ENCODE data around the gene PTGS2. TPM values are rescaled to one million over a fixed set of nuclear protein-coding genes. Genes with fewer than 3 reads are reported as not detected.

The PTGS2 gene
- total and polyA plus RNA-seq, 2 of the 8 experiments (the other 6 are each of a cell fraction or from before 2014, with no cell fraction given), result 0.29 to 0.35 TPM

GRCh38 chr1:186636786-186637185 lies 43.4 kb downstream of the PTGS2 start:
- CTCF ChIA-PET (ENCODE audit: partially characterized antibody), result interaction anchor here (0.6 to 2.2 kb wide), 3 partner anchors 20 to 350 kb away, joined by 4 to 7 read pairs (median 4); partner anchors contain the start of gene PTGS2
- peaks cover 0 to 5% (median 0%) of the 10 kb centered on the region in 4 experiments; a peak in 1 of 7 replicates for H3K27me3 ChIP-seq (replicated peaks in 1 of 4; ENCODE audit: control insufficient read depth in 3 of 4, extremely low read depth in 1 of 4, insufficient read depth in 3 of 4, low read length in 3 of 4)
- FAIRE-seq, result no peak

More at GRCh38 chr1:186636786-186637185, 43.4 kb downstream of the PTGS2 start:
- Histone ChIP-seq H3K4me1 (replicated peaks in 1 of 4; ENCODE audit: control insufficient read depth in 3 of 4, insufficient read depth in 4 of 4, low read length in 3 of 4) (peaks cover 2 to 3% (median 2%) of the 10 kb centered on the region in 4 experiments; a peak in 3 of 7 replicates), H3K56ac (replicated peaks; ENCODE audit: insufficient read length, low read depth, low read length) (no peak overlapping the region), H2BK12ac (ENCODE audit: low read depth, low read length) (0 out of 2 replicates have a peak overlapping the region, but pooled peaks have one; percentile 30), H3K14ac (ENCODE audit: insufficient read length) (no peak overlapping the region), H3K27ac (ENCODE audit: low read depth, low read length) (no peak overlapping the region), H4K91ac (replicated peaks; ENCODE audit: insufficient read length, low read length) (no peak overlapping the region), H3K36me3 (ENCODE audit: control insufficient read depth in 2 of 4, insufficient read depth in 4 of 4, low read length in 3 of 4) (no peaks in the 10 kb centered on the region), H3K79me2 (ENCODE audit: control insufficient read depth in 1 of 2, insufficient read depth in 2 of 2, low read length in 2 of 2) (no peaks in the 10 kb centered on the region), H3K9ac (replicated peaks in 1 of 4; ENCODE audit: extremely low read depth in 1 of 4, low read depth in 3 of 4, low read length in 3 of 4) (no peak overlapping the region; a peak in 1 of 7 replicates), H4K20me1 (replicated peaks in 1 of 2; ENCODE audit: control insufficient read depth in 1 of 2, insufficient read depth in 2 of 2, low read length in 2 of 2) (no peaks in the 10 kb centered on the region), H3K9me3 (ENCODE audit: insufficient read depth in 2 of 2, low read depth in 1 of 2, low read length in 1 of 2) (no peaks in the 10 kb centered on the region), H4K8ac (ENCODE audit: extremely low read depth, insufficient read depth, low read length) (no peak overlapping the region), H3K23me2 (ENCODE audit: low read depth, low read length) (no peaks in the 10 kb centered on the region), H2AK5ac (ENCODE audit: low read depth, low read length) (no peak overlapping the region), H2BK20ac (ENCODE audit: low read length) (no peak overlapping the region), H3K4me3 (ENCODE audit: extremely low read depth in 1 of 4, insufficient read depth in 2 of 4, low read depth in 3 of 4, low read length in 4 of 4) (peak overlapping the region; percentile 43 to 61 (median 52); a peak in 5 of 8 replicates), H2AFZ (ENCODE audit: low read length) (peak overlapping the region; percentile 60), H2BK5ac (ENCODE audit: low read depth, low read length) (no peak overlapping the region), H3K79me1 (ENCODE audit: low read depth, low read length) (no peaks in the 10 kb centered on the region), H3K18ac (ENCODE audit: extremely low read depth, low read length) (no peak overlapping the region), H4K5ac (ENCODE audit: insufficient read length, low read depth, low read length) (no peak overlapping the region), H2BK120ac (replicated peaks; ENCODE audit: low read depth, low read length) (no peak overlapping the region), H3K23ac (ENCODE audit: insufficient read length) (no peak overlapping the region), H3K4me2 (ENCODE audit: insufficient read depth in 1 of 2, low read depth in 2 of 2, low read length in 2 of 2) (peak overlapping the region; percentile 65 to 74), H3K4ac (replicated peaks; ENCODE audit: insufficient read length, low read depth, low read length) (no peak overlapping the region), H2BK15ac (ENCODE audit: low read length) (no peak overlapping the region)
- DNase-seq (ENCODE audit: low read depth in 1 of 2, low spot score in 2 of 2), result no peak
- TF ChIP-seq TEAD4 (IDR thresholded peaks at IDR 0.05; ENCODE audit: low read depth, low read length) (no peak), USF2 (IDR thresholded peaks at IDR 0.05; ENCODE audit: low read length) (no peak), NANOG (IDR thresholded peaks at IDR 0.05; ENCODE audit: insufficient read depth, low read depth, low read length, poor library complexity, severe bottlenecking) (no peak), BRCA1 (IDR thresholded peaks at IDR 0.05; ENCODE audit: low read depth, low read length) (no peak), NRF1 (IDR thresholded peaks at IDR 0.05; ENCODE audit: low read depth, low read length) (no peak), HDAC6 (IDR thresholded peaks at IDR 0.05; ENCODE audit: low read depth, low read length) (no peak), MAX (IDR thresholded peaks at IDR 0.05) (no peak), GTF2F1 (IDR thresholded peaks at IDR 0.05; ENCODE audit: borderline replicate concordance, low read depth, low read length) (no peak), KDM1A (IDR thresholded peaks at IDR 0.05; ENCODE audit: borderline replicate concordance, low read length) (no peak)
- 72% methylated on average over 2 of the region's 2 CpGs; no CpG with 5 or more reads in 1 of the 2 experiments for WGBS, 2 experiments (ENCODE audit: extremely low coverage in 1 of 2, insufficient coverage in 1 of 2, insufficient read length in 1 of 2, insufficient replicate concordance in 2 of 2, low coverage in 1 of 2, low lambda C conversion rate in 2 of 2, missing lambda C conversion rate in 1 of 2)
- POLR2A ChIA-PET (ENCODE audit: partially characterized antibody), result interaction anchor here (0.7 to 1.3 kb wide), 2 partner anchors 8 to 262 kb away, joined by 4 to 7 read pairs; partner anchors contain the start of gene TPR
